Measurements from ENCODE around the gene MRPL21. TPM values are rescaled to one million over a fixed set of nuclear protein-coding genes. Genes with fewer than 3 reads are reported as not detected.

MRPL21 gene
- total and polyA plus RNA-seq, 4 donors, result 27.0 to 101 (median 58.3) TPM

- Histone ChIP-seq H3K36me3 (ENCODE audit: control insufficient read depth in 4 of 4, insufficient read depth in 4 of 4, low read length in 4 of 4) (no peaks in the 10 kb centered on the region), H3K4me3 (no peak overlapping the region), H3K4me1 (ENCODE audit: control insufficient read depth in 5 of 5, insufficient read depth in 5 of 5, low read length in 5 of 5) (peaks cover 0 to 13% (median 0%) of the 10 kb centered on the region in 5 donors), H3K27ac (ENCODE audit: low read depth in 1 of 2, low read length in 1 of 2) (no peak overlapping the region), H3K9me3 (ENCODE audit: control insufficient read depth in 4 of 4, insufficient read depth in 3 of 4, low read length in 3 of 4) (no peaks in the 10 kb centered on the region), H3K9ac (ENCODE audit: insufficient read depth in 1 of 2, low read length in 2 of 2) (peak overlapping the region in 1 of 2 donors; percentile 56), H3K27me3 (ENCODE audit: control insufficient read depth in 3 of 3, insufficient read depth in 3 of 3, low read length in 2 of 3) (no peaks in the 10 kb centered on the region)
- DNase-seq (peak in 1 of 3 donors; percentile 45), ATAC-seq (ENCODE audit: insufficient read depth, low FRiP score) (no peak)
- no peak for TF ChIP-seq CTCF (IDR thresholded peaks at IDR 0.05; ENCODE audit: control extremely low read depth, extremely low read depth)
- 32 to 43% methylated on average over 9 of the region's 9 CpGs for WGBS, 2 donors
Observed at GRCh38 chr11:68870470-68870869, 33.2 kb downstream of the MRPL21 start.

GRCh38 chr11:68868221-68868835 lies 35.3 kb downstream of the MRPL21 start:
- Histone ChIP-seq H3K9me3 (ENCODE audit: control insufficient read depth in 4 of 4, insufficient read depth in 3 of 4, low read length in 3 of 4) (peaks cover 0 to 3% (median 1%) of the 10 kb centered on the region in 4 donors), H3K4me1 (ENCODE audit: control insufficient read depth in 5 of 5, insufficient read depth in 5 of 5, low read length in 5 of 5) (peaks cover 0 to 10% (median 0%) of the 10 kb centered on the region in 5 donors), H3K27ac (ENCODE audit: low read depth in 1 of 2, low read length in 1 of 2) (no peak overlapping the region), H3K27me3 (ENCODE audit: control insufficient read depth in 3 of 3, insufficient read depth in 3 of 3, low read length in 2 of 3) (no peaks in the 10 kb centered on the region), H3K36me3 (ENCODE audit: control insufficient read depth in 4 of 4, insufficient read depth in 4 of 4, low read length in 4 of 4) (no peaks in the 10 kb centered on the region), H3K4me3 (no peak overlapping the region), H3K9ac (ENCODE audit: insufficient read depth in 1 of 2, low read length in 2 of 2) (no peak overlapping the region)
- DNase-seq (no peak), ATAC-seq (ENCODE audit: insufficient read depth, low FRiP score) (no peak)
- 90 to 94% methylated on average over 18 of the region's 18 CpGs for WGBS, 2 donors
- TF ChIP-seq CTCF (IDR thresholded peaks at IDR 0.05; ENCODE audit: control extremely low read depth, extremely low read depth), result no peak

DNA sequence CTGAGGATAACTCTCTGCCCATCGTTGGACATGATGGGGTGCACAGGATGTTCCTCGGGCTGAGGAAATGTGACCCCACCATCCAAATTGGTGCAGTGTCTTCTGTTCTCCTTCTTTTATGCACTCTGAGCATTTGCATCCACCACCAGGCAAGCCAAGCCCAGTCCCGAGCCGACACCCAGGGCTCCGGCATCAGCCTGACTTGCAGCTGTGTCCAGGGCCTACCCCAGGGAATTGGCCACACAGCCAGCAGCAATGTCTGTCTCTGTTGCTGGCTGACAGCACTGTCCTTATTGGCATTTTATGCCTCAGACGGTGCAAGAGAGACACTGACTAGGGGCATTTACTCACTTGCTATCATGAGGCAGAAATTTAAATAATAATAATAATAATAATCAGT lies 36.6 kb downstream of the MRPL21 start:
- DNase-seq (no peak), ATAC-seq (ENCODE audit: insufficient read depth, low FRiP score) (no peak)
- Histone ChIP-seq H3K27me3 (ENCODE audit: control insufficient read depth in 3 of 3, insufficient read depth in 3 of 3, low read length in 2 of 3) (no peaks in the 10 kb centered on the region), H3K27ac (ENCODE audit: low read depth in 1 of 2, low read length in 1 of 2) (no peak overlapping the region), H3K4me1 (ENCODE audit: control insufficient read depth in 5 of 5, insufficient read depth in 5 of 5, low read length in 5 of 5) (peaks cover 0 to 10% (median 0%) of the 10 kb centered on the region in 5 donors), H3K36me3 (ENCODE audit: control insufficient read depth in 4 of 4, insufficient read depth in 4 of 4, low read length in 4 of 4) (no peaks in the 10 kb centered on the region), H3K9me3 (ENCODE audit: control insufficient read depth in 4 of 4, insufficient read depth in 3 of 4, low read length in 3 of 4) (peaks cover 0 to 3% (median 1%) of the 10 kb centered on the region in 4 donors), H3K4me3 (no peak overlapping the region), H3K9ac (ENCODE audit: insufficient read depth in 1 of 2, low read length in 2 of 2) (no peak overlapping the region)
- TF ChIP-seq CTCF (IDR thresholded peaks at IDR 0.05; ENCODE audit: control extremely low read depth, extremely low read depth), result no peak
- 85 to 95% methylated on average over 6 of the region's 6 CpGs for WGBS, 2 donors

DNA sequence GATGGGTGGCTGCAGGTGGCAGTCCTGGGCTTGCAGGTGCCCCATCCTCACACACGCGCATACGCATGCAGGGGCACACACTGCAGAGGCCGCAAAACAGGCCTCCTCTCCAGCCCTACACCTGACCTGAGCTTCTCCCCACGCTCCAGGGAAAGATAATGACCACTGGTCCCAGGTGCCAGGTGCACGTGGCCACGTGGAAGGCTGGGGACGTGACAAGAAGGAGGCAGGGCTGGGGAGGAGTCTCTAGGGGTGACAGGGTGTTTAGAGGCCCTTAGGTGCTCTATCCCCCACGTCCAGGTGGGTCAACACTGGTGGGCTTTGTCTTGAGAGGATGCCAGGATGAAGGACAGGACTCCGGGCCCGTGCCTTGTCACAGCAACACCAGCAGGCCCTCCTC lies 38.4 kb downstream of the MRPL21 start:
- Histone ChIP-seq H3K4me3 (no peak overlapping the region), H3K36me3 (ENCODE audit: control insufficient read depth in 4 of 4, insufficient read depth in 4 of 4, low read length in 4 of 4) (no peaks in the 10 kb centered on the region), H3K9ac (ENCODE audit: insufficient read depth in 1 of 2, low read length in 2 of 2) (no peak overlapping the region), H3K27me3 (ENCODE audit: control insufficient read depth in 3 of 3, insufficient read depth in 3 of 3, low read length in 2 of 3) (no peaks in the 10 kb centered on the region), H3K27ac (ENCODE audit: low read depth in 1 of 2, low read length in 1 of 2) (no peak overlapping the region), H3K9me3 (ENCODE audit: control insufficient read depth in 4 of 4, insufficient read depth in 3 of 4, low read length in 3 of 4) (peaks cover 0 to 3% (median 1%) of the 10 kb centered on the region in 4 donors), H3K4me1 (ENCODE audit: control insufficient read depth in 5 of 5, insufficient read depth in 5 of 5, low read length in 5 of 5) (peaks cover 0 to 10% (median 0%) of the 10 kb centered on the region in 5 donors)
- no peak for DNase-seq
- 92 to 93% methylated on average over 11 of the region's 11 CpGs for WGBS, 2 donors
- ATAC-seq (ENCODE audit: insufficient read depth, low FRiP score), result no peak
- no peak for TF ChIP-seq CTCF (IDR thresholded peaks at IDR 0.05; ENCODE audit: control extremely low read depth, extremely low read depth)

Measured in lung (tissue), 12 donors.